Stomach (tissue), 4 donors: ENCODE data around the gene VEZT.

Experiments used
- CTCF ChIP-seq, 7 experiments: fragments of 450-650 bp in 4 of 7; fragments of 200-600 bp in 3 of 7; sonication (generic) in 3 of 7; IDR thresholded peaks; one replicate each; pipeline ENCODE4 v1.5.1; 2016 to 2019; ENCODE audit warnings: antibody characterized with exemption in 7 of 7, control low read depth in 2 of 7, mild to moderate bottlenecking in 1 of 7
- EP300 ChIP-seq: sonication (generic); formaldehyde crosslinking; IDR thresholded peaks from one replicate; pipeline ENCODE4 v1.6.1; 2017; ENCODE audit warnings: antibody characterized with exemption
- POLR2A ChIP-seq, 4 donors: fragments of 450-650 bp; IDR thresholded peaks; one replicate each; pipeline ENCODE4 v1.6.1; 2016; ENCODE audit warnings: antibody characterized with exemption in 4 of 4, control low read depth in 2 of 4, mild to moderate bottlenecking in 1 of 4, moderate library complexity in 1 of 4

- TF ChIP-seq CTCF (IDR thresholded peaks at IDR 0.05), result no peak
- no peak for TF ChIP-seq EP300
- TF ChIP-seq POLR2A (IDR thresholded peaks at IDR 0.05), result no peak
These were observed 3.7 kb upstream of the VEZT start for GRCh38 chr12:95213928-95214327.
